B cell (primary cell): ENCODE data around the gene EPAS1. TPM values are rescaled to one million over a fixed set of nuclear protein-coding genes. Genes with fewer than 3 reads are reported as not detected.

Experiments
- ATAC-seq: fragments of 200-7000 bp; cut with Tn5 transposase; one replicate; pipeline ENCODE4 v1.10.0; 2021; ENCODE audit warnings: low read depth, mild to moderate bottlenecking, moderate number of reproducible peaks, moderate library complexity
- CTCF ChIA-PET: fragments of 350-600 bp; sonication (Branson Sonifier 250); formaldehyde crosslinking; loops from one replicate; lab custom pipeline; 2021; ENCODE audit warnings: antibody characterized with exemption, inconsistent platforms; lab: Charles Lee
- POLR2A ChIA-PET: fragments of 350-600 bp; sonication (Branson Sonifier 250); formaldehyde crosslinking; loops from one replicate; lab custom pipeline; 2021; ENCODE audit warnings: antibody characterized with exemption; lab: Charles Lee
- DNase-seq: peaks from one replicate; pipeline ENCODE4 v3.0.0; 2013
- H2AFZ ChIP-seq: 2 replicates; pipeline ENCODE4 v1.6.1; 2012; ENCODE audit warnings: mild to moderate bottlenecking, low read depth, low read length; ENCODE audit not compliant: insufficient read depth, poor library complexity, severe bottlenecking
- H3K27ac ChIP-seq, 2 donors: 1 replicate in 1 of 2; 2 replicates in 1 of 2; pipeline ENCODE4 v1.5.1; 2012 to 2013; ENCODE audit warnings: low read length in 2 of 2, mild to moderate bottlenecking in 2 of 2, moderate library complexity in 1 of 2
- H3K27me3 ChIP-seq, 4 experiments: fragments of 200-600 bp in 1 of 4; sonication (generic) in 1 of 4; replicated peaks in 1 of 4; 1 replicate in 2 of 4; 2 replicates in 2 of 4; pipeline versions ENCODE4 v1.6.1 to v1.7.0; 2013 to 2016; ENCODE audit warnings: low read length in 3 of 4, mild to moderate bottlenecking in 2 of 4, mixed read lengths in 1 of 4, moderate library complexity in 1 of 4; ENCODE audit not compliant: insufficient read depth in 4 of 4, control insufficient read depth in 3 of 4; ENCODE audit errors: control extremely low read depth in 1 of 4
- H3K36me3 ChIP-seq, 2 experiments: replicated peaks in 1 of 2; 1 replicate in 1 of 2; 2 replicates in 1 of 2; pipeline versions ENCODE4 v1.6.1 to v1.7.1; 2013; ENCODE audit warnings: low read length in 1 of 2; ENCODE audit not compliant: insufficient read depth in 2 of 2, control insufficient read depth in 1 of 2; ENCODE audit errors: control extremely low read depth in 1 of 2, extremely low read depth in 1 of 2
- H3K4me1 ChIP-seq, 2 donors: fragments of 200-600 bp in 1 of 2; sonication (generic) in 1 of 2; 1 replicate in 1 of 2; 2 replicates in 1 of 2; pipeline versions ENCODE4 v1.5.1 to v1.6.1; 2013 to 2017; ENCODE audit warnings: low read length in 2 of 2; ENCODE audit not compliant: control insufficient read depth in 2 of 2, insufficient read depth in 2 of 2
- H3K4me2 ChIP-seq: replicated peaks from 2 replicates; pipeline ENCODE3; 2012; ENCODE audit warnings: mild to moderate bottlenecking, low read depth, low read length; ENCODE audit not compliant: poor library complexity, severe bottlenecking
- H3K4me3 ChIP-seq, 5 experiments: fragments of 200-600 bp in 1 of 5; sonication (generic) in 1 of 5; 1 replicate in 3 of 5; 2 replicates in 2 of 5; pipeline versions ENCODE4 v1.5.1 to v1.7.0; 2011 to 2016; ENCODE audit warnings: low read length in 4 of 5, mild to moderate bottlenecking in 4 of 5, low read depth in 2 of 5, control low read depth in 1 of 5, moderate library complexity in 1 of 5; ENCODE audit not compliant: insufficient read depth in 1 of 5; ENCODE audit errors: control extremely low read depth in 1 of 5, extremely low read depth in 1 of 5
- H3K79me2 ChIP-seq: fragments of 200-600 bp; sonication (generic); one replicate; pipeline ENCODE4 v1.6.0; 2016; ENCODE audit warnings: low read length; ENCODE audit not compliant: control insufficient read depth, insufficient read depth
- H3K9ac ChIP-seq: fragments of 200-600 bp; sonication (generic); 2 replicates; pipeline ENCODE4 v1.6.1; 2017; ENCODE audit warnings: mild to moderate bottlenecking, low read length, moderate library complexity
- H3K9me3 ChIP-seq, 3 donors: one replicate each; pipeline versions ENCODE4 v1.6.1 to v1.7.1; 2013; ENCODE audit warnings: low read length in 2 of 3; ENCODE audit not compliant: control insufficient read depth in 2 of 3, insufficient read depth in 1 of 3; ENCODE audit errors: control extremely low read depth in 1 of 3
- H4K20me1 ChIP-seq: 2 replicates; pipeline ENCODE4 v1.6.0; 2012; ENCODE audit warnings: mild to moderate bottlenecking, low read length; ENCODE audit not compliant: insufficient read depth, control insufficient read depth, poor library complexity, severe bottlenecking
- H3K27ac Mint-ChIP-seq: one replicate; pipeline ENCODE4 v1.8.0; 2021; ENCODE audit warnings: mixed read lengths
- H3K27me3 Mint-ChIP-seq: one replicate; pipeline ENCODE4 v1.8.0; 2021; ENCODE audit warnings: mixed read lengths
- H3K4me1 Mint-ChIP-seq: one replicate; pipeline ENCODE4 v1.8.0; 2021; ENCODE audit warnings: mixed read lengths
- H3K4me3 Mint-ChIP-seq: one replicate; pipeline ENCODE4 v1.8.0; 2021; ENCODE audit warnings: mixed read lengths
- H3K9me3 Mint-ChIP-seq: one replicate; pipeline ENCODE4 v1.8.0; 2022; ENCODE audit warnings: mixed read lengths; ENCODE audit not compliant: insufficient read depth
- CTCF ChIP-seq: fragments of 200-600 bp; IDR thresholded peaks from one replicate; pipeline ENCODE4 v1.8.0; 2022; ENCODE audit warnings: antibody characterized with exemption, mild to moderate bottlenecking
- EZH2 ChIP-seq: IDR thresholded peaks from 2 replicates; pipeline ENCODE4 v1.6.1; 2012; ENCODE audit warnings: borderline replicate concordance, low read depth, mild to moderate bottlenecking, moderate library complexity, low read length; ENCODE audit not compliant: insufficient read depth, poor library complexity, severe bottlenecking
- WGBS: methylation state at CpG from one replicate; pipeline ENCODE4 v1.1.5; 2013; ENCODE audit warnings: missing lambda C conversion rate; ENCODE audit not compliant: insufficient coverage; 5-methylcytosine and 5-hydroxymethylcytosine counted together
- intact Hi-C: fragments of 100-400 bp; cut with micrococcal nuclease; formaldehyde crosslinking; loops from one replicate; pipeline ENCODE4 v1.10.0; 2022
- polyA plus RNA-seq: library from polyadenylated mRNA; depleted of rRNA; stranded (reverse); fragments of >200 nt; gene quantifications from 2 replicates; pipeline ENCODE4 v1.2.3, GENCODE V29; 2012
- total RNA-seq, 2 donors: library from RNA; stranded (reverse); fragments of 120-200 nt in 1 of 2; gene quantifications; 1 replicate in 1 of 2; 2 replicates in 1 of 2; pipeline versions ENCODE4 v1.2.3 to v1.2.4, GENCODE V29; 2013 to 2022

EPAS1 gene
- total and polyA plus RNA-seq, 2 donors (not counting 1 experiment from before 2014, with no cell fraction given), result 0.06 to 0.37 TPM

GRCh38 chr2:46333912-46334311, 36.7 kb downstream of the EPAS1 start:
- DNase-seq, result no peak

GRCh38 chr2:46334389-46335271, 37.4 kb downstream of the EPAS1 start:
- Mint-ChIP-seq H3K4me1 (no peaks in the 10 kb centered on the region), H3K27me3 (peaks cover 33% of the 10 kb centered on the region), H3K9me3 (no peaks in the 10 kb centered on the region), H3K4me3 (no peak overlapping the region), H3K27ac (no peak overlapping the region)
- Histone ChIP-seq H3K4me3 (no peak overlapping the region), H3K27me3 (peaks cover 0 to 3% (median 0%) of the 10 kb centered on the region in 4 experiments), H3K36me3 (no peaks in the 10 kb centered on the region), H4K20me1 (no peaks in the 10 kb centered on the region), H3K9me3 (no peaks in the 10 kb centered on the region), H3K9ac (no peak overlapping the region), H2AFZ (no peak overlapping the region), H3K79me2 (no peaks in the 10 kb centered on the region), H3K27ac (no peak overlapping the region), H3K4me1 (no peaks in the 10 kb centered on the region), H3K4me2 (no peak overlapping the region)
- ATAC-seq (no peak), DNase-seq (no peak)
- POLR2A ChIA-PET, result no interaction called here
- 87% methylated on average over 3 of the region's 6 CpGs for WGBS
- intact Hi-C loops, result no loop called here
- TF ChIP-seq CTCF (no peak), EZH2 (no peak)
- CTCF ChIA-PET, result no interaction called here

More at GRCh38 chr2:46333912-46334311, 36.7 kb downstream of the EPAS1 start:
- Histone ChIP-seq H2AFZ (no peak overlapping the region), H3K4me1 (no peaks in the 10 kb centered on the region), H3K4me2 (no peak overlapping the region), H3K27ac (no peak overlapping the region), H4K20me1 (no peaks in the 10 kb centered on the region), H3K79me2 (no peaks in the 10 kb centered on the region), H3K9ac (no peak overlapping the region), H3K4me3 (no peak overlapping the region), H3K9me3 (no peaks in the 10 kb centered on the region), H3K36me3 (no peaks in the 10 kb centered on the region), H3K27me3 (peaks cover 0 to 3% (median 0%) of the 10 kb centered on the region in 4 experiments)
- H3K9me3 Mint-ChIP-seq, result no peaks in the 10 kb centered on the region
- 98% methylated on average over 4 of the region's 4 CpGs for WGBS
- CTCF ChIA-PET, result no interaction called here
- H3K27ac Mint-ChIP-seq, result no peak overlapping the region
- no peak for ATAC-seq
- no peak for TF ChIP-seq EZH2
- no peaks in the 10 kb centered on the region for H3K4me1 Mint-ChIP-seq
- POLR2A ChIA-PET, result no interaction called here
- H3K4me3 Mint-ChIP-seq, result no peak overlapping the region
- intact Hi-C loops, result no loop called here
- peaks cover 33% of the 10 kb centered on the region for H3K27me3 Mint-ChIP-seq
